ENCODE data around the gene OSBPL5.

OSBPL5 gene

GRCh38 chr11:3189886-3190583 lies 24.9 kb upstream of the OSBPL5 start:
- TF ChIP-seq CEBPB (IDR thresholded peaks at IDR 0.05) (no peak), RAD21 (IDR thresholded peaks at IDR 0.05; ENCODE audit: low read depth) (no peak), CREB1 (IDR thresholded peaks at IDR 0.05; ENCODE audit: low read depth) (no peak), EGR1 (IDR thresholded peaks at IDR 0.05) (no peak), TEAD4 (IDR thresholded peaks at IDR 0.05) (no peak), ZBTB7A (IDR thresholded peaks at IDR 0.05; ENCODE audit: low read depth) (no peak)
- TF ChIP-seq, protein P1, sequence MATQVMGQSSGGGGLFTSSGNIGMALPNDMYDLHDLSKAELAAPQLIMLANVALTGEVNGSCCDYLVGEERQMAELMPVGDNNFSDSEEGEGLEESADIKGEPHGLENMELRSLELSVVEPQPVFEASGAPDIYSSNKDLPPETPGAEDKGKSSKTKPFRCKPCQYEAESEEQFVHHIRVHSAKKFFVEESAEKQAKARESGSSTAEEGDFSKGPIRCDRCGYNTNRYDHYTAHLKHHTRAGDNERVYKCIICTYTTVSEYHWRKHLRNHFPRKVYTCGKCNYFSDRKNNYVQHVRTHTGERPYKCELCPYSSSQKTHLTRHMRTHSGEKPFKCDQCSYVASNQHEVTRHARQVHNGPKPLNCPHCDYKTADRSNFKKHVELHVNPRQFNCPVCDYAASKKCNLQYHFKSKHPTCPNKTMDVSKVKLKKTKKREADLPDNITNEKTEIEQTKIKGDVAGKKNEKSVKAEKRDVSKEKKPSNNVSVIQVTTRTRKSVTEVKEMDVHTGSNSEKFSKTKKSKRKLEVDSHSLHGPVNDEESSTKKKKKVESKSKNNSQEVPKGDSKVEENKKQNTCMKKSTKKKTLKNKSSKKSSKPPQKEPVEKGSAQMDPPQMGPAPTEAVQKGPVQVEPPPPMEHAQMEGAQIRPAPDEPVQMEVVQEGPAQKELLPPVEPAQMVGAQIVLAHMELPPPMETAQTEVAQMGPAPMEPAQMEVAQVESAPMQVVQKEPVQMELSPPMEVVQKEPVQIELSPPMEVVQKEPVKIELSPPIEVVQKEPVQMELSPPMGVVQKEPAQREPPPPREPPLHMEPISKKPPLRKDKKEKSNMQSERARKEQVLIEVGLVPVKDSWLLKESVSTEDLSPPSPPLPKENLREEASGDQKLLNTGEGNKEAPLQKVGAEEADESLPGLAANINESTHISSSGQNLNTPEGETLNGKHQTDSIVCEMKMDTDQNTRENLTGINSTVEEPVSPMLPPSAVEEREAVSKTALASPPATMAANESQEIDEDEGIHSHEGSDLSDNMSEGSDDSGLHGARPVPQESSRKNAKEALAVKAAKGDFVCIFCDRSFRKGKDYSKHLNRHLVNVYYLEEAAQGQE (IDR thresholded peaks at IDR 0.05; ENCODE audit: low read depth): no peak
- TF ChIP-seq, protein P2, sequence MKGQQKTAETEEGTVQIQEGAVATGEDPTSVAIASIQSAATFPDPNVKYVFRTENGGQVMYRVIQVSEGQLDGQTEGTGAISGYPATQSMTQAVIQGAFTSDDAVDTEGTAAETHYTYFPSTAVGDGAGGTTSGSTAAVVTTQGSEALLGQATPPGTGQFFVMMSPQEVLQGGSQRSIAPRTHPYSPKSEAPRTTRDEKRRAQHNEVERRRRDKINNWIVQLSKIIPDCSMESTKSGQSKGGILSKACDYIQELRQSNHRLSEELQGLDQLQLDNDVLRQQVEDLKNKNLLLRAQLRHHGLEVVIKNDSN (IDR thresholded peaks at IDR 0.05): no peak

DNA sequence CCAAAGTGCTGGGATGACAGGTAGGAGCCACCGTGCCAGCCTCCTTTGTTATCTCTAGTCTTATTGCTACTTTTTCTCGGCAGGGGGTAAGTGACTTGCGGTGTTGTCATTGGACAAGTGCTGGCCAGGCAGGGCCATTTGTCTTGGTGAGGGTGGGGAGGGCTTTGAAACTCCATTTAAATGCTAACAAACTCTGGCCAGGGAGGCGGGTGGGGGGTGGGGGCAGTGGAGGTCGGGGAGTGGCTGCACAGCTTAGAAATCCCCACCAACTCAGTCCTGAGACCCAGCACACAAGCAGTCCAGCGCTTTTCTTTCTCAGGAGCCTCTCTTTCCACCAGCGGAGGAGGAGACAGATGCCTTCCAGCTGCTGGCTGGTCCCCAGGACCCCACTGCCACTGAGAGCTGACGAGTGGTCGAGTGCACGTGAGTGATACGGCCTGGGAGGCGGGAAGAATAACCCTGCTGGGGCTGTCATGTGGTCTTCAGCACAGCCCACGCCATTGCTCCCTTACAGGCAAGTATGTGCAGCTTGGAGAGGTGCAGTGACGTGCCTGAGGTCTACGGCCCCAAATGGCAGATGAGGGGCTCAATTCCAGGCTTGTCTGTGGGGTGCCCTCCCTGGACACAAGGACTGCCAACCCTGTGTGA lies 24.2 kb upstream of the OSBPL5 start:
- TF ChIP-seq YY1 (IDR thresholded peaks at IDR 0.05; ENCODE audit: low read depth): no peak
- TF ChIP-seq MAX (IDR thresholded peaks at IDR 0.05): no peak
- TF ChIP-seq TEAD4 (IDR thresholded peaks at IDR 0.05): no peak
- TF ChIP-seq CEBPB (IDR thresholded peaks at IDR 0.05): no peak
- TF ChIP-seq EGR1 (IDR thresholded peaks at IDR 0.05): no peak
- no peak for TF ChIP-seq EP300 (IDR thresholded peaks at IDR 0.05; ENCODE audit: borderline replicate concordance)
- no peak for TF ChIP-seq RAD21 (IDR thresholded peaks at IDR 0.05; ENCODE audit: low read depth)
- TF ChIP-seq, protein P2 (IDR thresholded peaks at IDR 0.05): no peak
- TF ChIP-seq FOXM1 (IDR thresholded peaks at IDR 0.05; ENCODE audit: borderline replicate concordance, low read depth): no peak
- TF ChIP-seq ZBTB7A (IDR thresholded peaks at IDR 0.05; ENCODE audit: low read depth): no peak
- no peak for TF ChIP-seq TAF1 (IDR thresholded peaks at IDR 0.05; ENCODE audit: low read depth)
- TF ChIP-seq TCF12 (IDR thresholded peaks at IDR 0.05; ENCODE audit: low read depth): no peak
- TF ChIP-seq, protein P1 (IDR thresholded peaks at IDR 0.05; ENCODE audit: low read depth): no peak

DNA sequence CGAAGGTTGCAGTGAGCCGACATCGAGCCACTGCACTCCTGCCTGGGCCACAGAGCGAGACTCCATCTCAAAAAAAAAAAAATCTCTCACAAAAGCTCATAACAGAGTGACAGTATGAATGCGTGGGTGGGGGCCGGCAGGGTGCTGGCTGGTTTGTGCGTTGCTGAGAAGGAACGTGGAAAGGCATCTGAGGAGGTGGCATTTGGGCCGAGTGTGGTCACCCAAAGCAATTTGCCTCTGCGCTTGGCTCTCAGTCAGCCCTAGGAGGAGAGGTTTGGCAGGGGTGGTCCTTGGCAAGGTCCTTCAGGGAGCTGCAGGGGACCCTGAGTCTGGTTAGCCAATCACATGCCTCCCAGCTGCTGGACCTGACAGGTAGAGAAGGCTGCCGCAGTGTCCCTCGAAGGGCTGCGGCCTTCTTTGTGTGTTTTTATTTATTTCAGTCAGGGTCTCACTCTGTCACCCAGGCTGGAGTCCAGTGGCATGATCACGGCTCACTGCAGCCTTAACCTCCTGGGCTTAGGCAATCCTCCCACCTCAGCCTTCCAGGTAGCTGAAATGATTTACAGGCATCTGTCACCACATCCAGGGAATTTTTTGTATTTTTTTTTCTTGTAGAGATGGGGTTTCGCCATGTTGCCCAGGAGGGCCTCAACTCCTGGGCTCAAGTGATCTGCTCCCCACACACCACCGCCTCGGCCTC lies 23.5 kb upstream of the OSBPL5 start:
- TF ChIP-seq CEBPB (IDR thresholded peaks at IDR 0.05): no peak
- no peak for TF ChIP-seq RAD21 (IDR thresholded peaks at IDR 0.05; ENCODE audit: low read depth)
- TF ChIP-seq YY1 (IDR thresholded peaks at IDR 0.05; ENCODE audit: low read depth): no peak
- TF ChIP-seq EGR1 (IDR thresholded peaks at IDR 0.05): peak; percentile 73

DNA sequence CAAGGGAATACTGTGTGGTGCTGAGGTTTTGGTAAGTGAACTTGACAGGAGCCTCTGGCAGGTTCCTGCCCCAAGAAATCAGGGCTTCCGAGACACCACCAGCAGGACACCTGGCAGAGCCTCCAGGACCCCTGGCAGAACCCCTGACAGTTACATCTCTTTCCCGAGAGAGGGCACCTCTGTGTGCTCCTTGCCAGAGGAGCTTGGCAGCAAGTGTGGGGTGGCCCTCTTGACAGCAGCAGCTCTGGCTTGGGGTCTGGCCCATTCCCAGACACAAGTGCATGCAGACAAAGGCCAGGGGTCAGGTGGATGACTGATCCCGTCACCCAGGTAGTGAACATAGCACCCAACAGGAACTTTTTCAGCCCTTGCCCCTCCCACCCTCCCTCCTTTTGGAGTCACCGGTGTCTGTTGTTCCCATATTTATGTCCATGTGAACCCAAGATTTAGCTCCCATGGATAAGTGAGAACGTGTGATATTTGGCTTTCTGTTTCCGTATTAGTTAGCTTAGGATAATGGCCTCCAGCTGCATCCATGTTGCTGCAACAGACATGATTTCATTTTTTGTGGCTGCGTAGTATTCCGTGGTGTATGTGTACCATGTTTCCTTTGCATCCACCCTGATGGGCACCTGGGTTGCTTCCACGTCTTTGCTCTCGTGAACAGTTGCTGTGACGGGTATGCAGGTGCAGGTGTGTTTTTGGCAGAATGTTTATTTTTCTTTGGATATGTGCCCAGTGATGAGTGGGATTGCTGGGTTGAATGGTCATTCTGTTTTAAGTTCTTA lies 21.2 kb upstream of the OSBPL5 start:
- no peak for TF ChIP-seq EP300 (IDR thresholded peaks at IDR 0.05; ENCODE audit: borderline replicate concordance)

- TF ChIP-seq EGR1 (IDR thresholded peaks at IDR 0.05): no peak
- TF ChIP-seq NFIC (IDR thresholded peaks at IDR 0.05): no peak
Measured at GRCh38 chr11:3184732-3185347, 19.7 kb upstream of the OSBPL5 start.

DNA sequence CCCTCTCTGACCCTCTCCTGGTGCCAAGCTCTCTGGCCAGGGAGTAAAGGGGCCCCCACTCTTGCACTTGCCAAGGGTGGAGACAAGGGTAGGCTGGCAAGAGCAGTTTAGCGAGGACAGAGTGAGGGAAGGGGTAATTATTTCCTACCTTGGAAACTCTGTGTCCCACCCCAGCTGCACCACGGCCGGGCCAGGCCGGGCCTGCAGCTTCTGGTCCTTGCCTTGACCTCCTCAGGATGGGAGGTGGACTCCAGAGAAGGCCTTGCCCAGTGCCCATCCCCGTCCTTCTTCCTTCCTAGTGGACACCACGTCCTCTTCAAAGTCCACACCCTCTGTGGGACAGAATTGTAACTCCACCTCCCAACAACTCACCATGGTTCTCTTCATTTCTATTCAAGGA lies 18.4 kb upstream of the OSBPL5 start:
- TF ChIP-seq, protein P2 (IDR thresholded peaks at IDR 0.05): no peak
- TF ChIP-seq NFIC (IDR thresholded peaks at IDR 0.05): no peak
- no peak for TF ChIP-seq TAF1 (IDR thresholded peaks at IDR 0.05; ENCODE audit: low read depth)

All from Ishikawa (cell line).